K562 (cell line): ENCODE measurements around the gene VANGL1.

ENCODE experiments used
- JUND ChIP-seq, 2 experiments: IDR thresholded peaks; 2 replicates in 1 of 2; 3 replicates in 1 of 2; pipeline ENCODE4 v1.6.1; 2011; ENCODE audit warnings: borderline replicate concordance in 2 of 2, low read depth in 2 of 2, low read length in 2 of 2, improper control_type of control experiment in 1 of 2, missing biosample characterization in 1 of 2, missing genetic modification characterization in 1 of 2, missing genetic modification reagents in 1 of 2
- NUFIP1 ChIP-seq: fragments of 450-650 bp; IDR thresholded peaks from 2 replicates; pipeline ENCODE4 v1.6.1; 2018; ENCODE audit not compliant: partially characterized antibody
- SP1 ChIP-seq: sonication (generic); formaldehyde crosslinking; IDR thresholded peaks from 2 replicates; pipeline ENCODE4 v1.8.1; 2022; ENCODE audit warnings: mild to moderate bottlenecking, missing genetic modification reagents
- TF ChIP-seq, protein P1 (sequence below): fragments of 250-450 bp; sonication (Bioruptor Pico); IDR thresholded peaks from 2 replicates; pipeline ENCODE4 v1.8.0; 2022; ENCODE audit warnings: inconsistent platforms, mild to moderate bottlenecking, moderate library complexity, borderline replicate concordance
- TF ChIP-seq, protein P2 (sequence below): sonication (generic); formaldehyde crosslinking; IDR thresholded peaks from 2 replicates; pipeline ENCODE4 v1.8.1; 2023; ENCODE audit warnings: mild to moderate bottlenecking, missing genetic modification reagents, moderate library complexity

DNA sequence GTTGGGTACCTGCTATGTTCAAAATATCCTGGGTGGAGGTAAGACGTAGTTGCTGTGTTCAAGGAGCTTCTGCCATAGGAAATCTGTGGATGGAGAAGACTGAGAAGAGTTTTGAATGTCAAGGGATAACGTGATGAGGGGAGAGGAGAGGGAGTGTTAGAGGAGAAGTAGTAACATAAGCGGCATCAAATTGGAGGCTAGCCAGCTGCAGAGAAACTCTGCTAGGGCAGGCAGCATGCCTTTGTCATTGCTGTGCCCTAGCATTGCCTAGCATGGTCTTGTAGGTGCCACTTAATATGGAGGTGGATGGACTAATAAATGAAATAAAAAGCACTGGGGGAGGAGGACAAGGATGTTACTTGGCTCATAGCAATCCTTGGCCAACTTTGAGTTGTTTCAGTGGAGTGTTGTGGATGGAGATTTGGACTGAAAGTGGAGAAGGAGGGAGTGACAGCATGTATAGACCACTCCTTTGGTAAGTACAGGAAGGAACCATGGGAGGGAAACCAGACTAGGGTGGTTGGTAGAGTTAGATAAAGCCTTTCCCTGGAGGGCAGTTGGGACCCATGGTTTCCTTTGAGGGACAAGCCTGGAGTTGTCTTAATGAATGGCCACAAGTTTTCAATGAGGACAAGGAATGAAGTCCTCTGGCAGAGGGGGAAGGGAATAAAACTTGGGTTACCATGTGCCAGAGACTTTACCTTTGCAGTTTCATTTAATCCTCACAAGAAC lies 6.3 kb downstream of the VANGL1 start:
- TF ChIP-seq SP1 (CRISPR knock-in tag) (no peak), JUND (IDR thresholded peaks at IDR 0.05; ENCODE audit: borderline replicate concordance, low read depth, low read length) (no peak), JUND (tag; IDR thresholded peaks at IDR 0.05; ENCODE audit: borderline replicate concordance, low read depth, low read length) (no peak), NUFIP1 (no peak)
- TF ChIP-seq, protein P1, sequence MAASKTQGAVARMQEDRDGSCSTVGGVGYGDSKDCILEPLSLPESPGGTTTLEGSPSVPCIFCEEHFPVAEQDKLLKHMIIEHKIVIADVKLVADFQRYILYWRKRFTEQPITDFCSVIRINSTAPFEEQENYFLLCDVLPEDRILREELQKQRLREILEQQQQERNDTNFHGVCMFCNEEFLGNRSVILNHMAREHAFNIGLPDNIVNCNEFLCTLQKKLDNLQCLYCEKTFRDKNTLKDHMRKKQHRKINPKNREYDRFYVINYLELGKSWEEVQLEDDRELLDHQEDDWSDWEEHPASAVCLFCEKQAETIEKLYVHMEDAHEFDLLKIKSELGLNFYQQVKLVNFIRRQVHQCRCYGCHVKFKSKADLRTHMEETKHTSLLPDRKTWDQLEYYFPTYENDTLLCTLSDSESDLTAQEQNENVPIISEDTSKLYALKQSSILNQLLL (CRISPR knock-in tag): no peak
- TF ChIP-seq, protein P2, sequence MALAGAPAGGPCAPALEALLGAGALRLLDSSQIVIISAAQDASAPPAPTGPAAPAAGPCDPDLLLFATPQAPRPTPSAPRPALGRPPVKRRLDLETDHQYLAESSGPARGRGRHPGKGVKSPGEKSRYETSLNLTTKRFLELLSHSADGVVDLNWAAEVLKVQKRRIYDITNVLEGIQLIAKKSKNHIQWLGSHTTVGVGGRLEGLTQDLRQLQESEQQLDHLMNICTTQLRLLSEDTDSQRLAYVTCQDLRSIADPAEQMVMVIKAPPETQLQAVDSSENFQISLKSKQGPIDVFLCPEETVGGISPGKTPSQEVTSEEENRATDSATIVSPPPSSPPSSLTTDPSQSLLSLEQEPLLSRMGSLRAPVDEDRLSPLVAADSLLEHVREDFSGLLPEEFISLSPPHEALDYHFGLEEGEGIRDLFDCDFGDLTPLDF (CRISPR knock-in tag): no peak
